Progenitor cell of endocrine pancreas (in vitro differentiated cells): ENCODE results near the gene THUMPD1. TPM values are rescaled to one million over a fixed set of nuclear protein-coding genes. Genes with fewer than 3 reads are reported as not detected.
"Not testable (repeated sequence)": the region's sequence is repeated elsewhere in the genome, so short reads cannot be mapped to it uniquely, and the experiment has no call there.

ENCODE experiments used
- DNase-seq: peaks from one replicate; pipeline ENCODE4 v3.0.0; 2021; ENCODE audit warnings: low spot score; ENCODE audit not compliant: unreplicated experiment
- H3K27ac Mint-ChIP-seq: 2 replicates; pipeline ENCODE4 v1.8.0; 2021; ENCODE audit warnings: mild to moderate bottlenecking, moderate library complexity, mixed read lengths
- H3K27me3 Mint-ChIP-seq: 2 replicates; pipeline ENCODE4 v1.8.0; 2021; ENCODE audit warnings: mixed read lengths
- H3K36me3 Mint-ChIP-seq: 2 replicates; pipeline ENCODE4 v1.8.0; 2022; ENCODE audit warnings: mixed read lengths; ENCODE audit not compliant: insufficient read depth
- H3K4me1 Mint-ChIP-seq: 2 replicates; pipeline ENCODE4 v1.8.0; 2021; ENCODE audit warnings: low read depth, mixed read lengths
- H3K4me3 Mint-ChIP-seq: 2 replicates; pipeline ENCODE4 v1.8.0; 2021; ENCODE audit warnings: low read depth, mild to moderate bottlenecking, moderate library complexity, mixed read lengths
- H3K9me3 Mint-ChIP-seq: 2 replicates; pipeline ENCODE4 v1.8.0; 2021; ENCODE audit warnings: low read depth, mixed read lengths
- total RNA-seq: library from RNA; stranded (reverse); gene quantifications from 2 replicates; pipeline ENCODE4 v1.2.1, GENCODE V29; 2021
- TF ChIP-seq, protein P1 (sequence below): fragments of 200-600 bp; sonication (generic); IDR thresholded peaks from one replicate; pipeline ENCODE4 v1.5.0; 2021; ENCODE audit warnings: antibody characterized with exemption, mild to moderate bottlenecking; ENCODE audit not compliant: unreplicated experiment

Gene THUMPD1
- total RNA-seq, 1 donor from 2014 or later: 36.8 TPM

DNA sequence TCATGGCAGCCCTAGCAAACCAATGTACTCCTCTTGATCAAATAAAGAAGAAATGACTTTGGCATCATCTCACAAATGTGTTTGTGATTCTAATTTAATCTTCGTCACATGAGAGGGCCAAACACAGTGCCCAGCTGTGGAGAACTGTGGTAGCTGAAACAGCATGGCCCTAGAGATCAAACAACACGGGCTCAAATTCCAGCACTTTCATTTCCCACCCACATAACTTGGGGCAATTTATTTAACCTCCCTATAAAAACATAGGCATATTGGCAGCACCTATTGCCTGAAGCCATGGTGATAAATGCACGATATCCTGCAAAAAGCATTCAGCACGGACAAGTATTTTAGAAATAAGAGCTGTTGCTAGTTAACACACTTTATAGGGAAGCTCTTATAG is 46.6 kb downstream of the THUMPD1 start:
- Mint-ChIP-seq H3K4me3 (no peak overlapping the region), H3K27me3 (no peaks in the 10 kb centered on the region), H3K27ac (no peak overlapping the region), H3K9me3 (no peaks in the 10 kb centered on the region), H3K4me1 (peaks cover 20% of the 10 kb centered on the region), H3K36me3 (peaks cover 21% of the 10 kb centered on the region)
- TF ChIP-seq, protein P1, sequence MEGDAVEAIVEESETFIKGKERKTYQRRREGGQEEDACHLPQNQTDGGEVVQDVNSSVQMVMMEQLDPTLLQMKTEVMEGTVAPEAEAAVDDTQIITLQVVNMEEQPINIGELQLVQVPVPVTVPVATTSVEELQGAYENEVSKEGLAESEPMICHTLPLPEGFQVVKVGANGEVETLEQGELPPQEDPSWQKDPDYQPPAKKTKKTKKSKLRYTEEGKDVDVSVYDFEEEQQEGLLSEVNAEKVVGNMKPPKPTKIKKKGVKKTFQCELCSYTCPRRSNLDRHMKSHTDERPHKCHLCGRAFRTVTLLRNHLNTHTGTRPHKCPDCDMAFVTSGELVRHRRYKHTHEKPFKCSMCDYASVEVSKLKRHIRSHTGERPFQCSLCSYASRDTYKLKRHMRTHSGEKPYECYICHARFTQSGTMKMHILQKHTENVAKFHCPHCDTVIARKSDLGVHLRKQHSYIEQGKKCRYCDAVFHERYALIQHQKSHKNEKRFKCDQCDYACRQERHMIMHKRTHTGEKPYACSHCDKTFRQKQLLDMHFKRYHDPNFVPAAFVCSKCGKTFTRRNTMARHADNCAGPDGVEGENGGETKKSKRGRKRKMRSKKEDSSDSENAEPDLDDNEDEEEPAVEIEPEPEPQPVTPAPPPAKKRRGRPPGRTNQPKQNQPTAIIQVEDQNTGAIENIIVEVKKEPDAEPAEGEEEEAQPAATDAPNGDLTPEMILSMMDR: no peak
- DNase-seq: no peak

DNA sequence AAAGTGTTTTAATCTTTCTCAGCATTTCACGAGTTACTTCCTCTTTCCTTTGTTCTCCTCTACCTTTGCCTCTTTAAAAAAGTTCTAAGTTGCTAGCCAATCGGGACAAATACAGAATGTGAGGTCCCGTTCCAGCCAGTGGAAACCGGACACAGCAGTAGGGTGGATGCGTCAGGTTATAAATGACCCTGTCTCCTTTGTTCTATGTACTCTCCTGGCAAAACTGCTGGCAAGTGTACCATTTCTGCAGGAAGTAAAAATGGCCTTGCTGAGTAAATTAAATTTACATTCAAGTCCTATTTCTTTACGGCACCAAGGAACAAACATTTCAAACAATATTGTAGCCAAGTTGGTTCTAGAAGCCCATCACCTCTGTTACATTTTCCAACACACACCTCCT is 47.5 kb downstream of the THUMPD1 start:
- not testable (repeated sequence) for H3K9me3 Mint-ChIP-seq, DNase-seq, H3K27me3 Mint-ChIP-seq, H3K4me3 Mint-ChIP-seq, H3K27ac Mint-ChIP-seq
- Mint-ChIP-seq H3K36me3 (peaks cover 26% of the 10 kb centered on the region), H3K4me1 (peaks cover 20% of the 10 kb centered on the region)

- Mint-ChIP-seq H3K9me3 (peaks cover 5% of the 10 kb centered on the region), H3K4me3 (no peak overlapping the region), H3K36me3 (peaks cover 34% of the 10 kb centered on the region), H3K27ac (no peak overlapping the region), H3K4me1 (peaks cover 17% of the 10 kb centered on the region), H3K27me3 (no peaks in the 10 kb centered on the region)
- TF ChIP-seq, protein P1: no peak
- DNase-seq: no peak
Measured at GRCh38 chr16:20689668-20690067, 52.0 kb downstream of the THUMPD1 start.

- Mint-ChIP-seq H3K27ac (no peak overlapping the region), H3K4me3 (no peak overlapping the region), H3K9me3 (no peaks in the 10 kb centered on the region), H3K27me3 (no peaks in the 10 kb centered on the region), H3K4me1 (peaks cover 11% of the 10 kb centered on the region), H3K36me3 (peaks cover 50% of the 10 kb centered on the region)
- TF ChIP-seq, protein P1: no peak
- no peak for DNase-seq
Measured at GRCh38 chr16:20683812-20684211, 57.8 kb downstream of the THUMPD1 start.

Other genes starting within 250 kb of the THUMPD1 start
- gene ACSM2B, start 165.5 kb downstream of the THUMPD1 start, total RNA-seq: not detected in 2 replicates
- gene ACSM1, start 44.1 kb downstream of the THUMPD1 start, total RNA-seq: 0.29 and 0.62 TPM in 2 replicates
- gene ACSM3, start 22.2 kb upstream of the THUMPD1 start, total RNA-seq: 119 and 131 TPM in 2 replicates
- 22.0 and 22.3 TPM in 2 replicates for gene ERI2, start 64.7 kb upstream of the THUMPD1 start, total RNA-seq
- gene REXO5, start 64.7 kb upstream of the THUMPD1 start, total RNA-seq: 8.0 and 9.5 TPM in 2 replicates
- gene DCUN1D3, start 158.5 kb upstream of the THUMPD1 start, total RNA-seq: 23.2 and 24.2 TPM in 2 replicates
- gene LYRM1, start 159.0 kb upstream of the THUMPD1 start, total RNA-seq: 32.5 and 34.2 TPM in 2 replicates